Measurements from ENCODE around the gene RAB35.

The RAB35 gene

GRCh38 chr12:120069278-120069677 lies 47.3 kb downstream of the RAB35 start:
- TF ChIP-seq EZH2 (IDR thresholded peaks at IDR 0.05; ENCODE audit: borderline replicate concordance, low read length), result no peak
- TF ChIP-seq CTCF (IDR thresholded peaks at IDR 0.05; ENCODE audit: low read length), result no peak
- Histone ChIP-seq H3K27me3 (ENCODE audit: insufficient read depth, low read length) (no peaks in the 10 kb centered on the region), H3K9ac (ENCODE audit: low read length) (no peak overlapping the region), H3K4me1 (ENCODE audit: insufficient read depth, low read length, severe bottlenecking) (no peaks in the 10 kb centered on the region), H3K9me3 (ENCODE audit: low read length) (no peaks in the 10 kb centered on the region), H3K79me2 (ENCODE audit: insufficient read depth, low read length) (no peaks in the 10 kb centered on the region), H3K4me2 (ENCODE audit: low read length) (no peak overlapping the region), H2AFZ (ENCODE audit: low read length) (no peak overlapping the region), H3K27ac (ENCODE audit: low read depth, low read length, poor library complexity, severe bottlenecking) (no peak overlapping the region), H3F3A (ENCODE audit: insufficient read depth, low read length) (no peaks in the 10 kb centered on the region), H3K36me3 (ENCODE audit: insufficient read depth, low read length) (peaks cover 18% of the 10 kb centered on the region), H3K9me2 (ENCODE audit: low read depth, low read length) (no peaks in the 10 kb centered on the region), H3K4me3 (ENCODE audit: low read depth, low read length, poor library complexity, severe bottlenecking) (no peak overlapping the region), H4K20me1 (ENCODE audit: insufficient read depth, low read length) (no peaks in the 10 kb centered on the region)

GRCh38 chr12:120067901-120068300 lies 48.7 kb downstream of the RAB35 start:
- no peak overlapping the region for H3K4me3 ChIP-seq (ENCODE audit: low read depth, low read length, poor library complexity, severe bottlenecking)
- H2AFZ ChIP-seq (ENCODE audit: low read length), result no peak overlapping the region
- peaks cover 11% of the 10 kb centered on the region for H3K36me3 ChIP-seq (ENCODE audit: insufficient read depth, low read length)
- no peaks in the 10 kb centered on the region for H3K27me3 ChIP-seq (ENCODE audit: insufficient read depth, low read length)
- H3K79me2 ChIP-seq (ENCODE audit: insufficient read depth, low read length), result no peaks in the 10 kb centered on the region
- H3F3A ChIP-seq (ENCODE audit: insufficient read depth, low read length), result no peaks in the 10 kb centered on the region
- H3K27ac ChIP-seq (ENCODE audit: low read depth, low read length, poor library complexity, severe bottlenecking), result no peak overlapping the region
- no peaks in the 10 kb centered on the region for H4K20me1 ChIP-seq (ENCODE audit: insufficient read depth, low read length)
- no peak overlapping the region for H3K9ac ChIP-seq (ENCODE audit: low read length)
- no peak overlapping the region for H3K4me2 ChIP-seq (ENCODE audit: low read length)
- no peaks in the 10 kb centered on the region for H3K9me3 ChIP-seq (ENCODE audit: low read length)
- no peaks in the 10 kb centered on the region for H3K4me1 ChIP-seq (ENCODE audit: insufficient read depth, low read length, severe bottlenecking)
- H3K9me2 ChIP-seq (ENCODE audit: low read depth, low read length), result no peaks in the 10 kb centered on the region
- TF ChIP-seq CTCF (IDR thresholded peaks at IDR 0.05; ENCODE audit: low read length), result no peak
- TF ChIP-seq EZH2 (IDR thresholded peaks at IDR 0.05; ENCODE audit: borderline replicate concordance, low read length), result no peak

- no peaks in the 10 kb centered on the region for H3F3A ChIP-seq (ENCODE audit: insufficient read depth, low read length)
- H3K9ac ChIP-seq (ENCODE audit: low read length), result no peak overlapping the region
- H4K20me1 ChIP-seq (ENCODE audit: insufficient read depth, low read length), result no peaks in the 10 kb centered on the region
- no peak for TF ChIP-seq EZH2 (IDR thresholded peaks at IDR 0.05; ENCODE audit: borderline replicate concordance, low read length)
- H2AFZ ChIP-seq (ENCODE audit: low read length), result no peak overlapping the region
- H3K36me3 ChIP-seq (ENCODE audit: insufficient read depth, low read length), result peaks cover 5% of the 10 kb centered on the region; the same call in 1 of the 2 replicates
- H3K27me3 ChIP-seq (ENCODE audit: insufficient read depth, low read length), result no peaks in the 10 kb centered on the region
- H3K27ac ChIP-seq (ENCODE audit: low read depth, low read length, poor library complexity, severe bottlenecking), result no peak overlapping the region
- H3K9me2 ChIP-seq (ENCODE audit: low read depth, low read length), result no peaks in the 10 kb centered on the region
- no peak overlapping the region for H3K4me3 ChIP-seq (ENCODE audit: low read depth, low read length, poor library complexity, severe bottlenecking)
- H3K9me3 ChIP-seq (ENCODE audit: low read length), result no peaks in the 10 kb centered on the region
- H3K4me2 ChIP-seq (ENCODE audit: low read length), result no peak overlapping the region
- no peaks in the 10 kb centered on the region for H3K79me2 ChIP-seq (ENCODE audit: insufficient read depth, low read length)
- H3K4me1 ChIP-seq (ENCODE audit: insufficient read depth, low read length, severe bottlenecking), result no peaks in the 10 kb centered on the region
Measured at GRCh38 chr12:120067084-120067869, 49.3 kb downstream of the RAB35 start.

- H3K4me1 ChIP-seq (ENCODE audit: insufficient read depth, low read length, severe bottlenecking), result no peaks in the 10 kb centered on the region
- no peaks in the 10 kb centered on the region for H3F3A ChIP-seq (ENCODE audit: insufficient read depth, low read length)
- no peaks in the 10 kb centered on the region for H3K27me3 ChIP-seq (ENCODE audit: insufficient read depth, low read length)
- no peak overlapping the region for H3K9ac ChIP-seq (ENCODE audit: low read length)
- no peaks in the 10 kb centered on the region for H4K20me1 ChIP-seq (ENCODE audit: insufficient read depth, low read length)
- no peaks in the 10 kb centered on the region for H3K9me3 ChIP-seq (ENCODE audit: low read length)
- TF ChIP-seq CTCF (IDR thresholded peaks at IDR 0.05; ENCODE audit: low read length) (no peak), EZH2 (IDR thresholded peaks at IDR 0.05; ENCODE audit: borderline replicate concordance, low read length) (no peak)
- H3K27ac ChIP-seq (ENCODE audit: low read depth, low read length, poor library complexity, severe bottlenecking), result no peak overlapping the region
- H3K4me2 ChIP-seq (ENCODE audit: low read length), result no peak overlapping the region
- H3K4me3 ChIP-seq (ENCODE audit: low read depth, low read length, poor library complexity, severe bottlenecking), result no peak overlapping the region
- no peaks in the 10 kb centered on the region for H3K9me2 ChIP-seq (ENCODE audit: low read depth, low read length)
- H2AFZ ChIP-seq (ENCODE audit: low read length), result no peak overlapping the region
- H3K36me3 ChIP-seq (ENCODE audit: insufficient read depth, low read length), result peaks cover 3% of the 10 kb centered on the region; the same call in 1 of the 2 replicates
- no peaks in the 10 kb centered on the region for H3K79me2 ChIP-seq (ENCODE audit: insufficient read depth, low read length)
Measured at GRCh38 chr12:120066341-120066740, 50.2 kb downstream of the RAB35 start.

Measured in OCI-LY1 (cell line).